Kidney (tissue), 14 donors: ENCODE results near the gene LHCGR. TPM values are rescaled to one million over a fixed set of nuclear protein-coding genes. Genes with fewer than 3 reads are reported as not detected.

Source experiments
- DNase-seq, 5 donors: peaks; one replicate each; pipeline ENCODE4 v3.0.0-alpha.2; 2013 to 2020
- FAIRE-seq: peaks from 2 replicates; lab custom pipeline; 2012; peaks lifted over from hg19 to GRCh38; lab: Jason Lieb, UNC
- H3K27ac ChIP-seq, 2 donors: one replicate each; pipeline ENCODE4 v1.7.0; 2013; ENCODE audit warnings: low read depth in 2 of 2, low read length in 2 of 2, inconsistent platforms in 1 of 2
- H3K27me3 ChIP-seq: one replicate; pipeline ENCODE4 v1.7.1; 2013; ENCODE audit warnings: low read length, inconsistent platforms; ENCODE audit not compliant: control insufficient read depth, insufficient read depth
- H3K36me3 ChIP-seq, 3 donors: one replicate each; pipeline versions ENCODE4 v1.7.0 to v1.7.1; 2013; ENCODE audit warnings: low read length in 3 of 3, control low read depth in 1 of 3, inconsistent platforms in 1 of 3; ENCODE audit not compliant: insufficient read depth in 3 of 3, control insufficient read depth in 2 of 3
- H3K4me1 ChIP-seq, 3 donors: one replicate each; pipeline versions ENCODE4 v1.7.0 to v1.7.1; 2013; ENCODE audit warnings: low read length in 3 of 3, inconsistent platforms in 1 of 3, low read depth in 1 of 3; ENCODE audit not compliant: control insufficient read depth in 2 of 3, insufficient read depth in 2 of 3
- H3K4me3 ChIP-seq, 3 donors: one replicate each; pipeline versions ENCODE4 v1.7.0 to v1.8.1; 2013; ENCODE audit warnings: low read length in 3 of 3, control low read depth in 1 of 3, inconsistent platforms in 1 of 3
- H3K9ac ChIP-seq, 3 donors: one replicate each; pipeline versions ENCODE4 v1.7.0 to v1.7.1; 2013; ENCODE audit warnings: low read length in 3 of 3, control low read depth in 1 of 3, inconsistent platforms in 1 of 3
- H3K9me3 ChIP-seq, 3 donors: one replicate each; pipeline versions ENCODE4 v1.7.0 to v1.7.1; 2013; ENCODE audit warnings: low read length in 3 of 3, control low read depth in 1 of 3, inconsistent platforms in 1 of 3; ENCODE audit not compliant: control insufficient read depth in 2 of 3, insufficient read depth in 1 of 3
- intact Hi-C: fragments of 100-400 bp; cut with DNase I; formaldehyde crosslinking; loops from one replicate; pipeline ENCODE4 v1.11.1; 2022
- polyA plus RNA-seq: library from polyadenylated mRNA; stranded (reverse); fragments of 350-450 nt; fragmentation: Illumina TruSeq; extraction: RNeasy Lipid Tissue Mini Kit (QIAGEN cat#74804); gene quantifications from one replicate; pipeline ENCODE4 v1.2.3, GENCODE V29; 2014; ENCODE audit warnings: low read depth, low replicate concordance; ENCODE audit not compliant: insufficient read depth
- total RNA-seq: library from RNA; stranded (reverse); fragmentation: NEBNext Ultra II Directional; extraction: Animal tissue kit (Norgen Biotek cat#: 25700); gene quantifications from one replicate; pipeline ENCODE4 v1.2.1, GENCODE V29; 2021
- TF ChIP-seq, protein P1 (sequence below): IDR thresholded peaks from 3 replicates; pipeline ENCODE4 v1.5.1; 2012; ENCODE audit warnings: mild to moderate bottlenecking, moderate library complexity, borderline replicate concordance; ENCODE audit not compliant: insufficient read depth; ENCODE audit errors: extremely low read depth
- donor health status: control.
- donor health status: control.
- donor health status: control.
- donor health status: control.
- donor health status: control.
- donor health status: DM: yes; HTN: yes; CAD: no.
- donor health status: Normal renal cell carcinoma (clear cell type).

Gene LHCGR
- total and polyA plus RNA-seq, 2 donors from 2014 or later = not detected

DNA sequence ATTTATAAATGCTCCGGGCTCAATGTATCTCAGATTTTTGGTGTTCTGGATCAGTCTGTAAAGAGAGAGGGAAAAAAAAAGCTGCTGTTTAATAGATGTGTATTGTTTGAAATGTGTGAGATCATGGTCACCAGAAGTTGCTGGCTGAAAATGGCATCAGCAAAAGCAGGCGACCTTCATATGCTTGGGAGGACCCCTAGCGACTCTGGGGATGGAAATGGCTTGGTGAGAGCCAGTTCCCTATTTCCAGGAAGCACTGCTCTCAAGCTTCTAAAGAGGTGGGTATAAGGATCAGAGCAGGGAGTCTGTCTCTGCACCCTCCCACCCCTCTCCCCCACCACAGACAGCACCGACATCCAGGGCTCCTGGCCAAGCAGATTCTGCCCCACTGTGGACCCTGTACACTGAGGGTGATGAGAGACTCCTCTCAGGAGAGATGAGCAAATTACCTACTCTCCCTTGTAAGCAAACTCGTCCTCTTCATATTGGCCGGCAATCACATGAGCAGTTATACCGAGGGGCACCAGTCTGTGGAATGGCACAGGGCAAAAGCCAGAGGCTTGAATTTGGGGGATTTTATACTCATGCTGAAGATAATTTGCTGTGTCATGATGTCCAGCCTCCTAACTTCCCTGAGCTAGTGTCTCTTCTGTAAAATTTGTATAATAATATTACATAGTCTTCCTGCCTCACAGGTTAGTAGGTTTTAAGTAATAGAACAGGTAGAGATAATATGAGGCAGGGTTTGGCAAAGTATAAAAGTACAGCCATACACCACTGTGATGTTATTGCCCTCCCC is 29.6 kb downstream of the LHCGR start:
- Histone ChIP-seq H3K4me3 (no peak overlapping the region), H3K36me3 (no peaks in the 10 kb centered on the region), H3K27me3 (no peaks in the 10 kb centered on the region), H3K9me3 (no peaks in the 10 kb centered on the region), H3K9ac (no peak overlapping the region), H3K4me1 (peaks cover 0 to 2% (median 0%) of the 10 kb centered on the region in 3 donors), H3K27ac (no peak overlapping the region)
- intact Hi-C loops = no loop called here
- TF ChIP-seq, protein P1, sequence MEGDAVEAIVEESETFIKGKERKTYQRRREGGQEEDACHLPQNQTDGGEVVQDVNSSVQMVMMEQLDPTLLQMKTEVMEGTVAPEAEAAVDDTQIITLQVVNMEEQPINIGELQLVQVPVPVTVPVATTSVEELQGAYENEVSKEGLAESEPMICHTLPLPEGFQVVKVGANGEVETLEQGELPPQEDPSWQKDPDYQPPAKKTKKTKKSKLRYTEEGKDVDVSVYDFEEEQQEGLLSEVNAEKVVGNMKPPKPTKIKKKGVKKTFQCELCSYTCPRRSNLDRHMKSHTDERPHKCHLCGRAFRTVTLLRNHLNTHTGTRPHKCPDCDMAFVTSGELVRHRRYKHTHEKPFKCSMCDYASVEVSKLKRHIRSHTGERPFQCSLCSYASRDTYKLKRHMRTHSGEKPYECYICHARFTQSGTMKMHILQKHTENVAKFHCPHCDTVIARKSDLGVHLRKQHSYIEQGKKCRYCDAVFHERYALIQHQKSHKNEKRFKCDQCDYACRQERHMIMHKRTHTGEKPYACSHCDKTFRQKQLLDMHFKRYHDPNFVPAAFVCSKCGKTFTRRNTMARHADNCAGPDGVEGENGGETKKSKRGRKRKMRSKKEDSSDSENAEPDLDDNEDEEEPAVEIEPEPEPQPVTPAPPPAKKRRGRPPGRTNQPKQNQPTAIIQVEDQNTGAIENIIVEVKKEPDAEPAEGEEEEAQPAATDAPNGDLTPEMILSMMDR = no peak
- FAIRE-seq (no peak), DNase-seq (no peak)

DNA sequence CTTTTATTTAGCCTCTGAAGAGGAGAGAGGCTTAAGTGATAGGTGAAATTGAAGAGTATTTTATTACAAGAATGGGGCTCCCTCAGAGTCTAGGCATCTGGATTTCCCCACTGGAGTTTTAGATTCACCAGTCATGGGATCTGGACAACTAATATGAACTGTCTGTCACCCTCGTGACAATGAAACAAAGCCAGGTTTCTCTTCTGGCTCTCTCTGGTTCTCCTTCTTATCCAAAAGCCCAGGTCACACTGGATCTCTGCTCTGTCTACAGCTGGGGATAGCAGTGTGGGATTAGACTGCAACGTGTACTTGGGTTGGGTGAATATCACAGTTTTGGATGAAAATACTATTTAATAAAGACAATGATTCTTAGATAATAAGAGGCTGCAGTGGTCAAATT is 31.2 kb downstream of the LHCGR start:
- no peak overlapping the region for H3K4me3 ChIP-seq
- H3K27ac ChIP-seq = no peak overlapping the region
- DNase-seq = no peak
- H3K36me3 ChIP-seq = no peaks in the 10 kb centered on the region
- H3K27me3 ChIP-seq = no peaks in the 10 kb centered on the region
- TF ChIP-seq, protein P1 = no peak
- intact Hi-C loops = no loop called here
- H3K4me1 ChIP-seq = peaks cover 0 to 2% (median 0%) of the 10 kb centered on the region in 3 donors
- H3K9ac ChIP-seq = no peak overlapping the region
- H3K9me3 ChIP-seq = no peaks in the 10 kb centered on the region
- no peak for FAIRE-seq

DNA sequence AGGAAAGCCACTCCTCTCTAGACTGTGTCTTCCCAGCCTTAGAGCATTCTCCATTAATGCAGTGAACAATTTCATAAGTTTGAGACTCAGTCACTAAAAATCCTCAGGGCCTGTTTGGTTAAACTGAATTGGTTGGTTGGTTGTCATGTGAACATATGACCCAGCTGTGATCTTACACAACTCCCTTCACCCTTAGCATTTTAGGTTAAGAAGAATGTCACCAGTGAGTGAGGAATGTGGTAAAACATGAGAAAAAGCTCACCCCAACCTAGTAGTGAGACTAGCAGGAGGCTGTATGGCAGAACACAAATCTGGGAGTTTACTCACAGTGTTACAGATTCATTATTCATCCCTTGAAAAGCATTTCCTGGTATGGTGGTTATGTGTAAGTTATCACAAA is 32.4 kb downstream of the LHCGR start:
- H3K9ac ChIP-seq = no peak overlapping the region
- H3K4me1 ChIP-seq = peaks cover 0 to 2% (median 0%) of the 10 kb centered on the region in 3 donors
- intact Hi-C loops = no loop called here
- no peak overlapping the region for H3K27ac ChIP-seq
- DNase-seq (peak in 2 of 5 donors; percentile 26 to 58), FAIRE-seq (no peak)
- H3K9me3 ChIP-seq = no peaks in the 10 kb centered on the region
- no peaks in the 10 kb centered on the region for H3K27me3 ChIP-seq
- TF ChIP-seq, protein P1 = no peak
- H3K36me3 ChIP-seq = no peaks in the 10 kb centered on the region
- no peak overlapping the region for H3K4me3 ChIP-seq

GRCh38 chr2:48722391-48722790 is 33.1 kb downstream of the LHCGR start:
- no peak for FAIRE-seq
- Histone ChIP-seq H3K9me3 (no peaks in the 10 kb centered on the region), H3K4me3 (no peak overlapping the region), H3K9ac (no peak overlapping the region), H3K4me1 (peaks cover 0 to 2% (median 0%) of the 10 kb centered on the region in 3 donors), H3K27me3 (no peaks in the 10 kb centered on the region), H3K36me3 (no peaks in the 10 kb centered on the region), H3K27ac (no peak overlapping the region)
- no peak for DNase-seq
- intact Hi-C loops = no loop called here
- TF ChIP-seq, protein P1 = no peak
